GM21717 (cell line): Measurements from ENCODE around the gene STAP2.

Source experiments
- ATAC-seq: cut with Tn5 transposase; IDR thresholded peaks from one replicate; pipeline ENCODE4 v1.9.1; 2021; ENCODE audit warnings: mild to moderate bottlenecking, moderate library complexity; ENCODE audit not compliant: unreplicated experiment

The STAP2 gene

DNA sequence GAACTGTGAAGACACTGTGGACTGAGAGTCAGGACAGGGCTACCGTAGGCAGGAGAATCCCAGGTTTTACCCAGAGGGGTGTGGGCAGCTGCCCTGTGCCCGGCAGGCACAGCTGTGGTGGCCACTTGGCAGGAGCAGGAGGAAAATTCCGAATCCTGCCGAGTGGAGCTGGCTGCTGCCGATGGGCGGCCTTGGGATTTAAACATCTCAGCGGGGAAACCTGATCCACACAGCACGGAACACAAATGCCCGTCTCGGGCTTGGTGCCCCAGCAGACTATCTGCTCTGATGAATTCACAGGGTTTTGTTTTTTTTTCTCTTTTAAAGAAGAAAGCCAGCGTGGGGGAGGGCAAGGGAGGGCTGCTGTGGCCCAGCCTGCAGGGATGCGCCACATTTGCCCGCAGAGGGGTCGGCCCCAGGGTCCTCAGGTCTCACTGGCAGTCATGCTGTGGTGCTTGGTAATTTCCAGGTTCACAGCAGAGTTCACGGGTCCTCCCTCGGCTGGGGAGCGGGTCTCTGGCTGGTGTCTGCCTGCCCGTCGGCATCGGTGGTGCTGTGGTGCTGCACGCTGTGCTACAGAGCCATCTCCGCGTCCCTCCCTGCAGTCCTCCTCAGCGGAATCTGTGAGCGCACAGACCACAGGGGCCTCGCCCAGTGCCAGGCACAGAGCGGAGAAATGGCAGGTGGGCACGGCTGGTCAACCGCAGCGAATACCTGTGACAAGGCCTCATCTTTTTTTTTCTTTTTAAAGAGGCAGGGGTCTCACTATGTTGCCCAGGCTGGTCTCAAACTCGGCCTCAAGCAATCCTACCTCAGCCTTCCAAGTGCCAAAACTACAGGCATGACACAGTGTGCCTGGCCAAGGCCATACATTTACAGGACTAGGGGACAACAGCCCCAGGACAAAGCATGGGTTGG is 32.9 kb upstream of the STAP2 start:
- ATAC-seq, result no peak

DNA sequence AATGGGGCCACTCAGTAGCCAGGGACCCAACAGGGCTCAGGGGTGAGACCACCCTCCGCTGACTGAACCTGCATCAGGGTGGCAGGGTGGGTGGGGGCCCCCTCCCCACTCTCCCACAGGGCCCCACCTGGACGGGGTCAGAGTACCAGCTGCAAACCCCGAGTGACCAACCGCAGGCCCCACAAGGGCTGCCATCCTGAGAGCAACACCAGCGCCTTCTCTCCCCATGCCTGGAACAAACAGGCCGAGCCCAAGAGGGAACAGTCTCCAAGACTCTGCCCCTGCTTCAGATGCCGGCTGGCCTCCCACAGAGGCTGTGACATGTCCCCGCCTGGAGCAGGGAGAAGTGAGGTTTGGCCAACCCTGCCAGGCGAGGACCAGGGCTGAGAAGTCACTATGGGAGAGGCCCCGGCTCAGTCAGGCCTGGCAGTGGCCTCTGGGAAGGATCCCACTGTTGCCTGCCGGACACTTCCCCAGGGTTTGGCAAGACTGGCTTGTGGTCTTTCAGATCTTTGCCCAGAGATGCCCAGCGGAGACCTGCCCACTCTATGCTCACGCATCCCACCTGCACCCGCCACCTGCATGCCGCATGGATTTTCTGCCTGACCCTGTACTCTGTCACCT is 31.9 kb upstream of the STAP2 start:
- no peak for ATAC-seq

DNA sequence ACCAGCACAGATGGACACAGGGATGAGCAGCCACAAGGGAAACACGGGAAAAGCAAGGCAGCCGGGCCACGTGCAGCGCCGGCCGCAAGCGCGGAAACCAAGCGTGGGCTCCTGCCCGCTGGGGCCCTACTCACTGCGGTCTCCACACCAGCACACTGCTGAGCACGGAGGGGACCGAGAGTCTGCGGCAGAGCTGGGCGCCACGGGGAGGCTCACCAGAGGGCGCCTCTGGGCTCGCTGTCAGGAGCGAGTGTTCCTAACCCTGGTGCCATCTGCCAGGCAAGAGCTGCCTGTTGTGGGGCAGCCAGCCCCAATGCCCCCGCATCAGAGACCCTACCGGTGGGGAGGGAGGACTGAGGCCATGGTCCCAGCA is 31.2 kb upstream of the STAP2 start:
- ATAC-seq, result peak; percentile 37

DNA sequence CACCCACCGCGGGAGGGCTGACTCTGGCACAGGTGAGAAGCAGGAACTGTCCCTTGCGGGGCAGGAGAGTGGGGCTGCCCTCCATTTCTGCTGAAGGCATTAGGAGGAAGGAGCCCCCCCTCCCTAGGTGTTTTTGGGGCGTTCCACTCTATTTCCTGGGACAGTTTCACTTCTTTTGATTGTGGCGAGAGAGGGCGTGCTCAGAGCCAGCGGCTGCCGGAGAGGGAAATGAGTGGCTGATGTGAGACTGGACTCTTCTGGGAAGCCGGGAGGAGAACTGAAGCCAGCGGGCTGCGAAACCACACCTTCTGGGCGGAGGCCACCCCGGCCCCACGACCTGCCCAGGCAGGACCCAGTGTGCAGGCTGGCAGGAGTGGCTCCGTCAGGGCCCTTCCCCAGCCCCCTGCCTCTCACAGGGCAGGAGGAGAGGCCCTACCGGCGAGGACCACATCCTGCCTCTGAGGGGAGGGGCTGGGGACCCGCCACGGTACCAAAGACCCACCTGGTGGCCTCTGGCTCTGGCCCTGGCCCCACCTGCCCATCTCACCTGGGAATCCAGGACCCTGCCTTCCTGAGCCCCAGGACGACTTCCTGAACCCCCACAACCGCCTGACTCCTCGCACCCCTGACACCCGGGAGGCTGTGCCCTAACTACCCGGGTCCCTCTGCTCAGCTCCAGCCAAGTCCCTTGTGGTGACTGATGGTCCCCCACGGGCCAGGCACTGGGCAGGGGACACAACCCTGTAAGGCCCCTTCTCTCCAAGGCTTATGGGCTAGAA is 30.7 kb upstream of the STAP2 start:
- peak; percentile 45 for ATAC-seq

DNA sequence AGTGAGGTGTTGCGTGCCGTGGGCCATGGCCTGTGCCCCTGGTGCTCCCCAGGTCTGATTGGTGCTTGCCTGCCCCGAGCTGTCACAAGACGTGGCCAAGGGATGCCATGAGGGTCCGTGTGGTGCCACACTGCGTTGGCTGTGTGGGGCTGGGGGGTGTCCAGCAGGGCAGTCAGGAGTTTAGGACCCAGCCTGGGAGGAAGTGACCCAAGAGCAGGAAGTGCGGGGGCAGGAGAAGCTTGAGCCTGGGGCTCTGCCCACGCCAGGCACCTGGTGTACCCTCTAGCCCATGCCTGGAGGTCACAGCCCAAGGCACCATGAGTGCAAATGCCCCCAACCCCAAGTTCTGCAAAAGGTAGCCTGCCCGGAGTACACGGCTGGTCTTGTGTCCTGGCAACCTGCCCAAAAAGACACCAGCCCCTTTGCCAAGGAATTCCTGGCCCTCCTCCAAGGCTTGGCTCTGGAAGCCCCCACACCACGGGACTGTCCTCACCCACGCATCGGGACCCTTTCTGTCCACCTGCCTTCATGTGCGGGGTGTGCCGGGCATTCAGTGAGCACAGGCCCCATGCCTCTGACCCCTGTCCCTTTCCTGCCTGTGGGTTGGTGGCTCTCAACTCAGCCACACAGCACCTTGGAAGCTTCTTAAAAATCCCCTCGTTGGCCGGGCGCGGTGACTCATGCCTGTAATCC is 29.6 kb upstream of the STAP2 start:
- ATAC-seq, result no peak

DNA sequence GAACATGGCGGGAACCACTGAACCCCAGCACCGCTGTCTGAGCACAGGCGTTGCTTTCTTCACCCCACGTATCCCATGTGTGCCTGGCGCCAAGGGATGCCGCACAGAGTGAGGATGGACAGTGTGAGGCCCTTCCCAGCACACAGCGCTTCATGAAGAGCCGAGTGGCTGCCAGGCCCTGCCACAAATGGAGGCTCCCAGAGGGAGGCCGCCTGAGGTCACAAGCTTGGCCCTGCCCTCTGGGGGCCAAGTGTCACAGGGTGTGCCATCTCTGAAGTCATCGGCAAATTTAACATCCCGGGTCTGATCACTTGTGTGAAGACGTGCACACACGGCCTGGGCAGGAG is 29.1 kb upstream of the STAP2 start:
- ATAC-seq, result no peak

DNA sequence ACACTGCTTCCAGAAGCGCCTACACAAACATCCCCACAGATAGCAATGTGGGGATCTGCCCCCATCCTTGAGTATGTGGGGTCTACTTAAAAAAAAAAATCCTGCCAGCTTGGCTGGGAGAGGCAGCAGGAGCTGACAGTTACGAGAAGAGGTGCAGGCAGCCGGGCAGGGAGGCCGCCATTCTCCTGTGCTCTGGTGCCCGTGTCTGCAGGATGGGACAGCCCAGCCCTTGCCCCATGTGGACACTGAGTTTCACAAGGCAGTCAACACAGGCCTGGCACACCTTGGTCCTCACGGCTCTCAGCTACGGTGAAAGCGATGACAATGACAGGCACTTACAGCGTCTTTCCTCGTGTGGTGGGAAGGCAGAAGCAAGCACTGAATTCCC is 28.7 kb upstream of the STAP2 start:
- no peak for ATAC-seq

DNA sequence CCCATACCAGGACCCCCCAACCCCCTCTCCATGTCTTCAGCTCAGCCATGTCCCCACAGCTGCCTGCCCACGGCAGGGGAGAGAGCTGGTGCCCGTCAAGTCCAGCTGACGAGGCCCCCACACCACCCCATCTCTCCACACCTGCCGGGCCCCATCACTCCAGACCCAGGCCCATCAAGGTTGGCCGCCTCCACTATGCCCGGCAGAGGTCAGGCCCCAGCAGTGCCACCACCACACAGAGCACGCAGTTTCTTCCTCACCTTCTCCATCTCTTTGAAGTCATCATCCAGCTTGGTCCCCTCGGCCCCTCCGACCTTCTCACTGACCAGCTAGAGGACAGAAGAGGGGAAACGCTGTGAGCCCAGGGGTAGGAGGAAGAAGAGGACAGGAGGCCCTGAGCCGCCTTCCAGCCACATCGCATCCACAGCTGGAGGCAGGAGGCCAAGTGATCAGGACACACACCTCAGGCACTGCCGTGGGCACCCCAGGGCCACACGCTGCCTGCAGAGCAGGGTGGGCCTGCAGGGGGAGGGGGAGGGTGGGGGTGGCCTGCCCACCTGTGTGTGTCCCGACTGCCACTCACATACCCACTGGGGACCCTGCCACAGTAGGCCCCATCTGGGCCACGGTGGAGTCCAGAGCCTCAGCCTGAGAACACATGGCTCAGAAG is 28.2 kb upstream of the STAP2 start:
- ATAC-seq, result no peak

DNA sequence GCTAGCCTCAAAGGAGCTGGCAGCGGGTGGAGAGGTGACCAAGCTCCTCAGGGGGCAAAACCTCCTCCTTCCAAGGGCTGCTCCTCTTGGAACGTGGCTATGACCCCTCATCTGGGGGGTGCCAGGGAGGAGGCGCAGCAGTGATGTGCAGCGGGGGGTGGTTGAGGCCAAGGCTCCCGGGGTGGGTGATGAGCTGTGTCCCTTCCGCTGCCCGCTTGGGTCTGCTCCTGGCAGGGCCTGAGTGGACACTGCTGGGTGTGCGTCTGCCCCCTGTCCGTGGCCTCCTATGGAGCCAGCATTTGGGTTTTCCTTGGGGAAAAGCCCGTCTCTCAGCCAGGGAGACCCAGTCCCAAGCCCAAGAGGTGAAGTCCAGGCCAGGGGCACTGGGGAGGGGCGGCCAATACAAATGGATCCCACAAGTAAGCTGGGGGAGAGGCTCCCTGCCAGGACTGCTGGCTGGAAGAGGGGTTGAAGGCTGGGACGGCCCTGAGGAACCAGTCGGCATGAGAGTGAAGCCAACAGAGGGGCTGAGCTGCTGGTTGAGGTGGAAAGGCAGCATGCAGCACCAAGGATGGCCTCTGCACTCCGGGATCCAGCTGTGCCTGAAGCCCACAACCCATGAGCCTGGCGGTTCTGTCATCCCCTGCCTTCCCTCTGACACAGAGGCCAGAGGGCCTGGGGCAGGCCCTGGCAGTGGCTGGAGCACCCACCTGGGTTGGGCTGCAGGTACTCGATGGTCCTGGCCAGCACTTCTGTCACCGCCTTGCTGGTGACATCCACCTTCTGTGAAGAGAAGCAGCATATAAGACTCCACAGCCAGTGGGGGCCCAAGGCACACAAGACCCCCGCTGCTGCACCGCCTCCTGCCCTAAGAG is 27.4 kb upstream of the STAP2 start:
- ATAC-seq, result no peak

DNA sequence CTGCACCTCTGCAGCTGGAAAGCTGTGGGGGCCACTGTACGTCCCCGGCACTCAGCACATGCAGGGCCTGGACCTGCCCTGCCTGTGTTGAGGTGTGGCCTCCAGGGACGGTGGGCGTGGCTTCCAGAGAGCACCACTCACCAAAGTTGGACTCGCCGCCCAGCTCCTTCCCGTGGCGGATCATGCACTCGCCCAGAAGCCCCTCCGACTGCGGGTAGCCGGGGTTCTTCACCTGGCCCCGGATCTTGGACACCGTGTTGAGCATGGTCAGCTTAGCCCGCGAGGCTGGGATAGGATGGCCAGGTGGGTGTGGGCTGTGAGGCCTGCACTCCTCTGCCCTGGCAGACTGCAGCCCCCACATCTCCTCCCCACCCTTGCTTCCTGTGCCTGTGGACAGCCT is 26.7 kb upstream of the STAP2 start:
- no peak for ATAC-seq

DNA sequence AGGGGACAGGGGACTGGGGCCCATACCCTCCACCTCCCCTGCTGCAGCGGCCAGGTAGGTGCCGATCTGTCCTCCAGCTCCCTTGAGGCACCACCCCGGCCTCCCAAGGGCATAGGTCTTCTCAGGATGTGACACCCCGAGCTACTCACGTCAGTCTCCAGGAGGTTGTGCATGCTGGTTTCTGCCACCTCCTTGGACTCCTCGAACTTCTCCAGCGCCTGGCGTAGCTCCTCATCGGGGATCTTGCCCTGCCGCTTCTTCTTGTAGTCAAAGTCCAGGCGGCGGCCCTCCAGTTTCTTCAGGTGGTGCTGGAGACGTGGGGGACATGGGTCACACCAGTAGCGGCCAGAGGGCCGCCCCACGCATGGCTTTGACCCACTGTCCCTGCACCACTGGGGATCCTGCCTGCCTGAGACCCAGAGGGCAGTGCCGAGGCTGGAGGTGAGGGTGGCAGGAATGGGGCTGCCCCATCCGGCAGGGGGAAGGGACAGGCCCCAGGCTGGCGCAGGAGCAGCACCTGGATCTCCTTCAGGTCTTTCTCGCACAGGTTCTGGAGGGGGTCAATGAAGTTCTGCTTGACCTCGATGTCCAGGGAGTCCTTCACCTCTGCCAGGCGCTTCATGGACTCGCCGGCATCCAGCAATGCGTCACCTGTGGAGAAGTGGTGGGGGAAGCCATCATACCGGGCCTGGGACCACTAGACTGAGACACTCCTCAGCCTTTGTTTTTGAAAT is 25.1 kb upstream of the STAP2 start:
- ATAC-seq, result no peak

DNA sequence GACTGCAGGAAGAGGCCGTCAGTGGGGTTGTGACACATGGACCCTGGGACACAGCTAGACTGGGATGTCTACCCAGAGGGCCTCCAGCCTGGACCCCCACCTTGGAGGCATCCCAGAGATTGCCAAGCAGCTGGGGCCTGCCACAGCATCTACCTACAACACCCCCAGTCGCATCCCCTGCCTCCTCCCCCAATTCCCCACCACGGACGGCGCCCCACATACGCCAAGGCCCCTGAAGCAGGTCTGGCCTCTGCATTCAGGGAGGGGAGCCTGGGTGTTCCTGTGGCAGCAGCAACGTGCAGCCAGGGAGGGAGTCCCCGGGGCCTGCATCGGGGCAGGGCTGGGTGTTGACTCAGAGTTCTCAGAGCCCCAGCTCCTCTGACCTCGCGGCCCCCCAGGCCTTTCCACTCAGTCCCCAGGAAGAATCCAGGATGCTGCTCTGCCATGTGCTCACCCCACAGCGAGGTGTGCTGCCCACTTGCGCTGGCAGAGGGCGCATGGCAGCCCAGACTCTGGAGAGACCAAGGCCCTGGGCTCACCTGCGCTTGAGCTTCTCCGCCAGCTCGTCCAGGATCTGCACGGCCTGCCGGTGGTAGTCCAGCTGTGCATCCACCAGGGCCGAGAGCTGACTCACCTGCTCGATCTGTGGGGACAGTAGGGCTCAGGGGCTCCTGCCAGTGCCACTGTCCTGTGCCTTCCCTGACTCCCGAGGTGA is 24.4 kb upstream of the STAP2 start:
- no peak for ATAC-seq

DNA sequence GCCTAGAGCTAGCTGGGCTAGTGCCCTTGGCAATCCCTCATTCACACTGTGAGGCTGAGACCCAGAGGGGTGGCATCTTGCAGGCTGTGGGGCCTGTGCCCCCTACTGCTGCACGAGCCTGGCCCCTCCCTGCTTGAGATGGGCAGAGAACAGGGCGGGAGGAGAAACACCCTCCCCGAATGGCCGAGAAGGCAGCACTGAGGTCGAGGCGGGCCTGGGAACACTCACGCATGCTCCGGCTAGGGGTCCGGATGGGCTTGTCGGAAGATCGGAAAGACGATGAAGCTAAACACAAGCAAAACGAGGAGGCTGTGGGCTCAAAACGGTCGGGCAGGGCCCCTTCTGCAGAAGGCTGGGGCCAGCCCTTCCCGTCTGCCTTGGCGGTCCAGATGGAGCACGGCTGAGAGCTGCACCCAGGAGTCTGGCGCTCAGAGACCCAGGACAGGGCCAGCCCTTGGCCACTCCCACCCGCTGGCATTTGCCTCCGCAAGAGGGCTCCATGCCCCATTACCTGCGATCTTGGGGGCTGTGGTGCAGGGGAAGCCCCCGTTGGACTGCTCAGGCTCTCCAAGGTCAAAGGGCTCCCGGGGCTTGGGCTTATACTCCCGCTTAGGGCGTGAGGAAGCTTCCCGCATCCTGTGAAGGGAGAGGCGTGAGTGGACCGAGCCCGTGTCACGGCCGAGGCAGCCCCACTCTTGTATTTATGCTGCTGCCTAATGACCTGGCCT is 23.6 kb upstream of the STAP2 start:
- no peak for ATAC-seq

DNA sequence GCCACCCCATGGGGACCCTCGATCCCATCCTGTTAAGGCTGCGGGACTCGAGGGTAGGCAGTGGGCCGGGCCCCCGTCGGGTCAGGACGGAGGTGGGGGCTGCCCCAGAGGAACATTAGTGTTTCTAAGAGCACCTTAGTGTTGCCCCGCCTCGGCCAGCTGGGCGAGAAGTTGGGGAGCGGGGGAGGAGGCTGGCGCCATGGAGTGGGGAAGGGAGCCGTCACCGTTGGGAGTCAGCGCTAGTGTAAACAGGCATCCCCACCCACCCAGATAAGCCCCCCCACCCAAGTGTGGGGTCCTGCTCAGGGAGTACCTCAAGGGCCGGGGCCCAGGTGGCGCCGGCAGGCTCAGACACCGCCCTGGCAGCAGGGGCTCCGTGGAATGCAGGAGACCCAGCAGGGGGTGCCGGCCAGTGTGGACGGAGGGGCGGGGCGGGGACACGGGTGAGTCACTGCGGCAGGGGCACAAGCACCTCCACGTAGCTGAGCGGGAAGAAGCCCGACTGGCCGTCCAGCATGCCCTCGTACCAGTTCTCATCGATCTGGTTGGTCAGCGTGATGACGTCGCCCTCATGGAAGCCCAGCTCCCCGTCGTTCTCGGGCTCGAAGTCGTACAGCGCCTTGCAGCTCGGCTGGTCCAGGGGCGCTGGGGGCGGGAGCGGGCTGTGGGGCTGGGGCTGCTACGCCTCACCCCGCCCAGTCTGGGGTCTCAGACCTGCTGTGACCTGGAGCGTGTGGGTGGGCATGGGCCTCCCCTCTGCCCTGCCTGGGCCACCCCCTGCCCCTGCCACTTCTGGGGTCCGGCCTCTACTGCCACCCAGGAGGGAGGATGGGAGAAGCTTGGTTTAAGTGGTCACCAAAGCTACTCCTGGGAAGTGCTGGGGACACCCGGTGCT is 22.8 kb upstream of the STAP2 start:
- ATAC-seq, result no peak

DNA sequence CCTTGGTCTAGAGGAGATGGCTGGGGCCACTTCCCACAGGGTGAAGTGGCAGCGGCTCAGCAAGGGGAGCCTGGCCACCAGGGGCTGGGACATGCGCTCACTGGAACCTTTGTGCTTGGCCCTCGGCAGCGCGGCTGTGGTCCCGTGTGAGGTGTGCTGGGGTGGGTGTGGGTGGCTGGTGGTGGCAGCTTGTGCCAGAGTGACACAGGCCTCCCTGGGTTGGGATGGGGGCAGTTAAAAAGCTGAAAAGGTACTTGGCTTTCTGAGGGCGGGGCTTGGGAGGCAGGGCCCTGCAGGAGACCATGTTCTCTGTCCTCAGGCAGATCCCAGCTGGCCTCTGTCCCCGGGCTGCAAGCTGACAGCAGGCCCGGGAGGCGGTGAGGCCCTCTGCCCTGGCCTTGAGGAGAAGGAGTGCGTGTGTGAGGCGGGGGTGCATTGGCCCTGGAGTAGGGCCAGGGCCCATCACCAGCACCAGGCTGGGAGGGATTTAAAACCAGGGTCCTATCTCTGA is 22.1 kb upstream of the STAP2 start:
- no peak for ATAC-seq

DNA sequence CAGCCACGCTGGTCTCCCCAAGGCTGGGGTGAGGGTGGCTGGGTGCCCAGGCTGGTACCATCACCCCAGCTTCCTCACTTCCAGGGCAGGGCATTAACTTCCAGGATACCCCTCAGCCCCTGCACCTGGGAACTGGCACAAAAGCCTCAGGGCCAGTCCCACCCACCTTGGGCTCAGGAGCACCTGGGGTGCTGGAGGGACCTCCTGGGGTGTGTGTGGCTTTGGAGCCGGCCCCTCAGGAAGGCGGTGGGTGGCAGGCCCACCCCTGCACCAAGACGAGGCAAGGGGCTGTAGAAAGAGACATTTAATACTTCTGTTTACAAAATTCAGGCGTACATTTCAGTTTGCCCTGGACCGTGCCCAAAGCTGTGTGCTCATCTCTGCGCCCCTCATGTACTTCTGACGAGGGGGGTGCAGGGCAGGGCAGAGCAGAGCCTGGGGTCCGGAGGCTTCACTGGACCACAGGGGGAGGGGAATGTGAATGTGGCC is 21.5 kb upstream of the STAP2 start:
- no peak for ATAC-seq

DNA sequence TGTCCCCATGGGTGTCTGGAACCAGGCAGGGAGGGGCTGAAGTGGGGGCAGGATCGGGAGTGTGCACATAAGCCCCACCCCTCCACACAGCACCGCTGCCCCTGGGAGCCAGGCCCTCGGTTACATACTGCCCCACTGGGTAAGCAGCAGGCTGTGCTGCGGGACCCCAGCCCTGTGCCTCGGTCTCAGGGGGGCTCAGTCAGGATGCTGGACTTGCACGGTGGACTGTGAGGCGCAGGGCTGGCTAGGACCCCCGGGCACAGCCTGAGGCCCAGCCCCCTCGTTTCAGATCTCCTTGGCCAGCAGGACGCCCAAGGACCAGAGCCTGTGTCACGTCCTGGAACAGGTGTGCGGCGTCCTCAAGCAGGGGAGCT is 21.0 kb upstream of the STAP2 start:
- ATAC-seq, result no peak
